KOPT-K1 (cell line): Measurements from ENCODE around the gene CELF2.

Source experiments
- H3K27ac ChIP-seq: fragments of 200-600 bp; sonication (generic); 2 replicates; pipeline ENCODE4 v1.5.1; 2016; ENCODE audit warnings: antibody characterized with exemption, mild to moderate bottlenecking, low read depth, low read length; ENCODE audit not compliant: poor library complexity, severe bottlenecking
- H3K36me3 ChIP-seq: fragments of 200-600 bp; sonication (generic); 2 replicates; pipeline ENCODE4 v1.5.1; 2017; ENCODE audit warnings: antibody characterized with exemption, mild to moderate bottlenecking, low read length, moderate library complexity; ENCODE audit not compliant: insufficient read depth
- H3K9me3 ChIP-seq: fragments of 200-600 bp; sonication (generic); 2 replicates; pipeline ENCODE4 v1.5.1; 2017; ENCODE audit warnings: antibody characterized with exemption, low read length, mild to moderate bottlenecking; ENCODE audit not compliant: insufficient read depth, poor library complexity, severe bottlenecking

Gene CELF2

GRCh38 chr10:11282661-11283060 lies 265.0 kb downstream of the CELF2 start:
- H3K27ac ChIP-seq = no peak overlapping the region
- H3K9me3 ChIP-seq = no peaks in the 10 kb centered on the region
- H3K36me3 ChIP-seq = peaks cover 95% of the 10 kb centered on the region

DNA sequence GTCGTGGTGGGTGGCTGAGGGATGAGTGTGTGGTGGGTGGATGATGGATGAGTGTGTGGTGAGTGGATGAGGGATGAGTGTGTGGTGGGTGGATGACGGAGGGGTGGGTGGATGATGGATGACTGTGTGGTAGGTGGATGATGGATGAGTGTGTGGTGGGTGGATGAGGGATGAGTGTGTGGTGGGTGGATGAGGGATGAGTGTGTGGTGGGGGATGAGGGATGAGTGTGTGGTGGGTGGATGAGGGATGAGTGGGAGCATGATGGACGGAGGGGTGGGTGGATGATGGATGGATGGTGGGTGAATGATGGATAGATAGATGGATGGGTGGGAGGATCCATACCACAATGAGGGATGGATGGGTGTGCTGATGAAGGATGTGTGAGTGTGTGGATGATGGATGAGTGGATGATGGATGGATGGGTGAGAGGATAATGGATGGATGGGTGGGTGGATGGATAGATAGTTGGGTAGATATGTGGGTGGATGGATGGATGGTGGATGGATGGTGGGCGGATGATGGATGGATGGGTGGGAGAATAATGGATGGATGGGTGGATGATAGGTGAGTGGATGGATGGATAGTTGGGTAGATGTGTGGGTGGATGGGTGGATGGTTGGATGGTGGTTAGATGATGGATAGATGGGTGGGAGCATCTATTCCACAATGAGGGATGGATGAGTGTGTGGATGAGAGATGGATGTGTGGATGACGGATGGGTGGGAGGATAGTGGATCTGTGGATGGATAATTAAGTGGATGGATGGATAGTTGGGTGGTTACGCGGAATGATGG lies 266.8 kb downstream of the CELF2 start:
- no peak overlapping the region for H3K27ac ChIP-seq
- no peaks in the 10 kb centered on the region for H3K9me3 ChIP-seq
- H3K36me3 ChIP-seq = peaks cover 95% of the 10 kb centered on the region

- H3K36me3 ChIP-seq = peaks cover 95% of the 10 kb centered on the region
- H3K9me3 ChIP-seq = no peaks in the 10 kb centered on the region
- no peak overlapping the region for H3K27ac ChIP-seq
Measured at GRCh38 chr10:11285171-11285570, 267.5 kb downstream of the CELF2 start.

- H3K36me3 ChIP-seq = peaks cover 95% of the 10 kb centered on the region
- no peaks in the 10 kb centered on the region for H3K9me3 ChIP-seq
- H3K27ac ChIP-seq = no peak overlapping the region
Measured at GRCh38 chr10:11286261-11286852, 268.7 kb downstream of the CELF2 start.

GRCh38 chr10:11288302-11288701 lies 270.6 kb downstream of the CELF2 start:
- no peaks in the 10 kb centered on the region for H3K9me3 ChIP-seq
- H3K27ac ChIP-seq = no peak overlapping the region
- peaks cover 95% of the 10 kb centered on the region for H3K36me3 ChIP-seq

DNA sequence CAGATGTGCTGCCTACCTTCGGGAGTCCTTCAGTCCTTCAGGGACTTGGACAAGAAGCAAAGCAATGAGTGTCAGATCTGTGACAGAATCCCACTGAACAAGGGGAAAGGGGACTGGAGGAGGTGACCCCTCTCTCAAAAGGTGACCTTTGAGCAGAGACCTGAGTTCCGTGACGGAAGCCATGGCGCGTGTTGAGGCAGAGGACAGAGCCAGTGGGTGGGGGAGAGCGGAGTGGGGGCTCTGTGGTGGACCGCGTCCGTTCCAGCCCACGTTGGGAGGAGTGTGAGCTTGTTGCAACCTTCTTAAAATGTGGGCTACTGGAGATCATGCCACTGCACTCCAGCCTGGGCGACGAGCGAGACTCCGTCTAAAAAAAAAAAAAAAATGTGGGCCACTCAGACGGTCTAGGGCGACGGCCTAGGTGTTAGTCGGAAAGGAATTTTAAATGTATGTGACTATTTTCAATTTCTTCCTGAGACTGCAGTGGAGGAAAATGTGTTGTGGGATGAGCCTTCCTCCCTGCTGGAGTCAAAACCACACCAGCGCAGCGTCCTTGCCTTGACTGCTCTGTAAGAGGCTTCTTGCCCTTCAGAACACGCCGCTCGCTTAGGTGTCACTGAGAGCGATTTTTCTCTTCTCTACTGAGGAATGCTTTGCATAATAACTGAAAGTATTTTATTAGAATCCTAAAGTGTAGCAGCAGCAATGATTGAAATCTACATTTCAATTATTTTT lies 272.7 kb downstream of the CELF2 start:
- no peaks in the 10 kb centered on the region for H3K9me3 ChIP-seq
- H3K27ac ChIP-seq = no peak overlapping the region
- peaks cover 100% of the 10 kb centered on the region for H3K36me3 ChIP-seq

DNA sequence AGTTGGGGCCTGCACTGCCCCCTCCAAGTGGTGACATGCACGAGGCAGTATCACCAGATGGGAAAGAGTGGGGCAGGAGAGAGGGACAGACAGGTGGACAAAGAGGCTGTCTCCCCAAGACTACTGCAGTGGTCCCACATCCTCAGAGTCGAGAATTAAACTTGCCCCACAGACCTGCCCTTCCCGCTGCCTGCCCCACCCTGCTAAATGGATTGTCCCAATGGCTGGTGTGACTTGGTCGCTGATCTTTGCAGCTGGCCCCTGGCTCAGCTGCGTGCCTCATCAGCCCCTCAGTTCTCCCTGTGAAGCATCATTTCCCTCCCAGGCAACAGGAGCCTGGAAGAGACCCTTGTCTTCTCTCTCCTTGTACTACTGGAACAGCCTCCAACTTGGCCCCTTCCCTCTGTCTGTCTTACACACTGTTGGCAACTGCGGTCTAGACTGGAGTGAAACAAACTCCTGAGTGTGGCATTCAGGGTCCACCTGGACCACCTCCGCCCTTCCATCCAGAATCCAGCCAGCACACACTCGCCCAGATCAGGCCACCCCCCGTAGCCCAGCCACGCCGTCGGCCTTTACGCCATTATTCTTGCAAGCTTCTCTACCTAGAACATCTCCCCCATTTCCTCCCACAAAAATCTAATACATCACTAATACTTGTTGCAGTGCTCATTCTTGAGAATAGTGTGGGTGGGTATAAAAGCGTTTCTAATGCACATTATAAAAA lies 275.1 kb downstream of the CELF2 start:
- Histone ChIP-seq H3K36me3 (peaks cover 100% of the 10 kb centered on the region), H3K27ac (no peak overlapping the region), H3K9me3 (no peaks in the 10 kb centered on the region)

- H3K36me3 ChIP-seq = peaks cover 100% of the 10 kb centered on the region
- no peak overlapping the region for H3K27ac ChIP-seq
- no peaks in the 10 kb centered on the region for H3K9me3 ChIP-seq
Measured at GRCh38 chr10:11293332-11293731, 275.7 kb downstream of the CELF2 start.

DNA sequence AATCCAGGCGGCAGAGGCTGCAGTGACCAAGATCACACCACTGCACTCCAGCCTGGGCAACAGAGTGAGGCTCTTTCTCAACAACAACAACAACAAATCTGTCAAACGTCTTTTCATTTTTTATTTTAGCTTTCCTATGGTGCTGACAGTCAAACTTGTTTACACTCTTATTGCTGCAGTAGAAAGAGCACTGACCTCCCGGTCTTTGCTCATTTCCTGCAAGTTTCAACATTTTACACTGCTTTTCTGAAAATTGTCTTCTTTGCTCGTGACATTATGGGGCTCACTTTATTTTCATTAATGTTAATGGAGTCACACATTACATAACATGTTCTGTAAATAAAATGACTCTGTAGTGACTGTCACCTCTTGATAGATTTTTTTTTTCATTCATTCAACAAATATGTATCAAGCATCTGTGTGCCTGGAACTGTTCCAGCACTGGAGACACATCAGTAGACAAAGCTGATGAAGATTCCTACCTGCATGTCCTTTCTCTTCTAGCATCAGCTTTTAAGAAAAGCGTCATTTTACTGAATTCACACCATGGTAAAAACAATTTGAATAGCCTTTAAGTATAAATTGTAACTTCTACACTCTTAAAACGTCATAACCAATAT lies 277.3 kb downstream of the CELF2 start:
- no peaks in the 10 kb centered on the region for H3K9me3 ChIP-seq
- no peak overlapping the region for H3K27ac ChIP-seq
- H3K36me3 ChIP-seq = peaks cover 100% of the 10 kb centered on the region

GRCh38 chr10:11295492-11295891 lies 277.8 kb downstream of the CELF2 start:
- Histone ChIP-seq H3K9me3 (no peaks in the 10 kb centered on the region), H3K36me3 (peaks cover 100% of the 10 kb centered on the region), H3K27ac (no peak overlapping the region)

GRCh38 chr10:11297136-11297535 lies 279.5 kb downstream of the CELF2 start:
- Histone ChIP-seq H3K9me3 (no peaks in the 10 kb centered on the region), H3K36me3 (peaks cover 98% of the 10 kb centered on the region), H3K27ac (no peak overlapping the region)

GRCh38 chr10:11298116-11298515 lies 280.4 kb downstream of the CELF2 start:
- Histone ChIP-seq H3K9me3 (no peaks in the 10 kb centered on the region), H3K36me3 (peaks cover 98% of the 10 kb centered on the region), H3K27ac (no peak overlapping the region)

DNA sequence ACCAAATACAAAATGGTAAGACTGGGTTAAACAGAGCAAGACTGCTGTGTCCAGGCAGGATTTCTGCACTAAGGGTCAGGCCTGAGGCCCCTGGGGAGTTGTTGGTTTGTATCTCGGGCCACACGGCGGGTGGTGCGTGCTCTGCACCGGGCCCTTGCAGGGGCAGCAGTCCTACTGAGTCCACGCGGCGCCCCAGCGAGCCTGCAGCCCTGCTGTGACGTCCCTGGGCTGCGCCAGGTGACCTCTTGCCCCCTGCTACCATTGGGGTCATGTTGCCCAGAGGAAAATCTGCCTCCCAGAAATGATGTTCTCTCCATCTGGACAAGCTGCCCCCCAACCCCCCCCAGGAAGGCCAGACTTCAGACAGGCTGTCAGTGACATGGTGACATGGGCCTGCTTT lies 281.5 kb downstream of the CELF2 start:
- H3K27ac ChIP-seq = no peak overlapping the region
- peaks cover 98% of the 10 kb centered on the region for H3K36me3 ChIP-seq
- peaks cover 9% of the 10 kb centered on the region for H3K9me3 ChIP-seq

GRCh38 chr10:11300026-11300425 lies 282.4 kb downstream of the CELF2 start:
- Histone ChIP-seq H3K27ac (no peak overlapping the region), H3K36me3 (peaks cover 98% of the 10 kb centered on the region), H3K9me3 (peaks cover 18% of the 10 kb centered on the region)
